Thyroid gland (tissue), 4 donors: ENCODE measurements around the gene TMEM158.

Experiments
- CTCF ChIP-seq, 6 experiments: fragments of 200-600 bp in 3 of 6; fragments of 450-650 bp in 3 of 6; sonication (generic) in 3 of 6; IDR thresholded peaks; one replicate each; pipeline ENCODE4 v1.5.1; 2016 to 2019; ENCODE audit warnings: antibody characterized with exemption in 6 of 6, mild to moderate bottlenecking in 2 of 6, inconsistent platforms in 1 of 6, moderate library complexity in 1 of 6
- POLR2A ChIP-seq, 2 donors: fragments of 450-650 bp; IDR thresholded peaks; one replicate each; pipeline ENCODE4 v1.6.1; 2017; ENCODE audit warnings: antibody characterized with exemption in 2 of 2, mild to moderate bottlenecking in 2 of 2, moderate library complexity in 1 of 2

GRCh38 chr3:45207446-45207845 is 18.6 kb downstream of the TMEM158 start:
- no peak for TF ChIP-seq POLR2A (IDR thresholded peaks at IDR 0.05)
- TF ChIP-seq CTCF (IDR thresholded peaks at IDR 0.05) = no peak
